Measurements from ENCODE around the gene DDX10.

Gene DDX10

GRCh38 chr11:108914211-108914610, 249.3 kb downstream of the DDX10 start:
- DNase-seq: no peak

- DNase-seq: no peak
These were observed 250.1 kb downstream of the DDX10 start for GRCh38 chr11:108914981-108915380.

- no peak for DNase-seq
These were observed 250.8 kb downstream of the DDX10 start for GRCh38 chr11:108915666-108916065.

- no peak for DNase-seq
These were observed 251.4 kb downstream of the DDX10 start for GRCh38 chr11:108916290-108916689.

- DNase-seq: no peak
These were observed 252.1 kb downstream of the DDX10 start for GRCh38 chr11:108916935-108917334.

GRCh38 chr11:108921211-108921610, 256.3 kb downstream of the DDX10 start:
- DNase-seq: no peak

- no peak for DNase-seq
These were observed 257.4 kb downstream of the DDX10 start for GRCh38 chr11:108922241-108922640.

GRCh38 chr11:108923413-108923812, 258.5 kb downstream of the DDX10 start:
- no peak for DNase-seq

- DNase-seq: no peak
These were observed 261.4 kb downstream of the DDX10 start for GRCh38 chr11:108926171-108926840.

- DNase-seq: no peak
These were observed 262.1 kb downstream of the DDX10 start for GRCh38 chr11:108926841-108927577.

- DNase-seq: no peak
These were observed 263.1 kb downstream of the DDX10 start for GRCh38 chr11:108927791-108928545.

GRCh38 chr11:108929241-108929640, 264.4 kb downstream of the DDX10 start:
- DNase-seq: no peak

- no peak for DNase-seq
These were observed 266.3 kb downstream of the DDX10 start for GRCh38 chr11:108931168-108931567.

- DNase-seq: no peak
These were observed 268.8 kb downstream of the DDX10 start for GRCh38 chr11:108933630-108934029.

GRCh38 chr11:108934289-108934688, 269.4 kb downstream of the DDX10 start:
- DNase-seq: no peak

- DNase-seq: no peak
These were observed 269.8 kb downstream of the DDX10 start for GRCh38 chr11:108934696-108935095.

- no peak for DNase-seq
These were observed 272.9 kb downstream of the DDX10 start for GRCh38 chr11:108937746-108938145.

GRCh38 chr11:108938604-108939003, 273.7 kb downstream of the DDX10 start:
- no peak for DNase-seq

- DNase-seq: no peak
These were observed 274.3 kb downstream of the DDX10 start for GRCh38 chr11:108939135-108939534.

- no peak for DNase-seq
These were observed 279.0 kb downstream of the DDX10 start for GRCh38 chr11:108943853-108944252.

GRCh38 chr11:108944471-108945178, 279.8 kb downstream of the DDX10 start:
- DNase-seq: no peak

- no peak for DNase-seq
These were observed 280.5 kb downstream of the DDX10 start for GRCh38 chr11:108945341-108945740.
